Measurements from ENCODE around the gene C1orf21.

The C1orf21 gene

GRCh38 chr1:184530226-184530625 is 143.4 kb downstream of the C1orf21 start:
- DNase-seq (ENCODE audit: insufficient read length, low spot score), result no peak
- TF ChIP-seq POLR2A (IDR thresholded peaks at IDR 0.05; ENCODE audit: low read depth, low read length), result no peak
- no peak for FAIRE-seq

DNA sequence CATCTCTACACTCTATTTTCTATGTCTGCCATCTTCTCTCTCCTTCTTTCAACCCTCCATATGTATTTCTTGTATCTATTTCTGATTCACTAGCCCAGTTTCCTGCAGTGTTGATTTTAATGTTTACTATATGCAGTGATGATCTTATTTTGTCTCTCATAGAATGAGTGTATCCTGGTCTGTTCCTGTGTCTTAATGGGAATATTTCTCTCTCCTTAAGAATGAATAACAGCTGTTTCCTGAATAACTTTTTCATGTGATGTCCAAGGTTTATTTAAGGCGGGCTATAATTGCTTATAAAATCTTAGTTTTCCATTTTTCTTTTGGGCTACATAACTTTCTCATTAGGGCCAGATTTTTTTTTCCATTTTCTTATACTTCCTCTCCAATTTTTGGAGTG is 144.5 kb downstream of the C1orf21 start:
- TF ChIP-seq POLR2A (IDR thresholded peaks at IDR 0.05; ENCODE audit: low read depth, low read length), result no peak
- DNase-seq (ENCODE audit: insufficient read length, low spot score) (no peak), FAIRE-seq (no peak)

- TF ChIP-seq POLR2A (IDR thresholded peaks at IDR 0.05; ENCODE audit: low read depth, low read length), result no peak
- DNase-seq (ENCODE audit: insufficient read length, low spot score), result no peak
Observed at GRCh38 chr1:184532199-184532598, 145.4 kb downstream of the C1orf21 start.

GRCh38 chr1:184533049-184533448 is 146.2 kb downstream of the C1orf21 start:
- no peak for FAIRE-seq
- DNase-seq (ENCODE audit: insufficient read length, low spot score), result no peak
- TF ChIP-seq POLR2A (IDR thresholded peaks at IDR 0.05; ENCODE audit: low read depth, low read length), result no peak

More at GRCh38 chr1:184532199-184532598, 145.4 kb downstream of the C1orf21 start:
- FAIRE-seq, result no peak

- FAIRE-seq (no peak), DNase-seq (ENCODE audit: insufficient read length, low spot score) (no peak)
- no peak for TF ChIP-seq POLR2A (IDR thresholded peaks at IDR 0.05; ENCODE audit: low read depth, low read length)
Observed at GRCh38 chr1:184533915-184534314, 147.1 kb downstream of the C1orf21 start.

DNA sequence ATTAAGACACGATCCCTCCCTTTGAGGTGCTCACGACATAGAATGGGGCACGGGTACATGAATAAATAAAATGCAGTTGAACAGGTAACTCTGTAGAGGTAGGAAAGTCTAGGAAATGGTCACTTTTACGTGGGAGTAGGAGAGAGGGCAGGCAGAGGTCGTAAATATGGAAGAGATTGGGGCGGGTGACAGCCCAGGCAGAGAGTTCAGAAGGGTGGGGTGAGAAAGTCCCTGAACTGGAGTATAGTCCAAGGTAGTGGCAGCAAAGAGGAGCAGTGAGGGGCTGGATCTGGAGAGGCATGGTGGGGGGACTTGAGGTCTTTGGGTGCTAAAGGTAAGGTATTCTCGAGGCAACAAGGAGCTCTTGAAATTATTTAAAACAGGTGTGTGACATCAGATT is 147.9 kb downstream of the C1orf21 start:
- FAIRE-seq (no peak), DNase-seq (ENCODE audit: insufficient read length, low spot score) (no peak)
- no peak for TF ChIP-seq POLR2A (IDR thresholded peaks at IDR 0.05; ENCODE audit: low read depth, low read length)

GRCh38 chr1:184535191-184535970 is 148.6 kb downstream of the C1orf21 start:
- FAIRE-seq, result no peak
- DNase-seq (ENCODE audit: insufficient read length, low spot score), result no peak
- TF ChIP-seq POLR2A (IDR thresholded peaks at IDR 0.05; ENCODE audit: low read depth, low read length), result no peak

DNA sequence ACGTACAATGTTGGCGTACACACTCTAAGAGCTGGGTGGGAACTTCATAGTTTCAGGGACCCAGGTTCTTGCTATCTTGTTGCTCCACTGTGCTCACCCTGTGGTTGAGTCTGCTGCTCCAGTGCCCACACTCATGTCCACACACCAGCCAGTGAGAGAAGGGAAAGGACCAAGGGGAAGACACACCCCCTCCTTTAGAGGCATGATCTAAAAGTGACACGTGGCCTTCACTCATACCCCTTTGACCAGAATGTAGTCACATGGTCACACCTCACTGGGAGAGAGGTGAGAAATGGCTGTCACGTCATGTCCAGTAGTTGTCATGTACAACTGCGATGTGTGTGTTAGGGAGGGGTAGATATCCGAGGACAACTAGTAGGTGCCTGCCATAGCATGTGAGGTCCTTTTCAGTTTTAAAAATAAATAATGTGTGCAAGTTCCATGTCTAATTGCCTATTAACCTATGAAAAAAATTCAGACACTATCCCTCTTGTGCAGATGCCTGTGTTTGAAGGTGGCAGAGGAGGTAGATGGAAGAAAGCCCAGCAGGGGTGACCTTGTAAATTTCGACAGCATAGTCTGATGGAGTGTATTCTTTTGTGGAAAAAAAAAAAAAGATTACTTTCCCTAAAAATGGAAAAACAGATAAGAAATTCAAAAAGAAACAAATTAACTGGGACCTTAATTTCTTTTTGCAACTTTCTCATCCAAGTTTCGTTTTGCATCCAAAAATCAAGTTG is 149.6 kb downstream of the C1orf21 start:
- FAIRE-seq (no peak), DNase-seq (ENCODE audit: insufficient read length, low spot score) (no peak)
- TF ChIP-seq POLR2A (IDR thresholded peaks at IDR 0.05; ENCODE audit: low read depth, low read length), result no peak

DNA sequence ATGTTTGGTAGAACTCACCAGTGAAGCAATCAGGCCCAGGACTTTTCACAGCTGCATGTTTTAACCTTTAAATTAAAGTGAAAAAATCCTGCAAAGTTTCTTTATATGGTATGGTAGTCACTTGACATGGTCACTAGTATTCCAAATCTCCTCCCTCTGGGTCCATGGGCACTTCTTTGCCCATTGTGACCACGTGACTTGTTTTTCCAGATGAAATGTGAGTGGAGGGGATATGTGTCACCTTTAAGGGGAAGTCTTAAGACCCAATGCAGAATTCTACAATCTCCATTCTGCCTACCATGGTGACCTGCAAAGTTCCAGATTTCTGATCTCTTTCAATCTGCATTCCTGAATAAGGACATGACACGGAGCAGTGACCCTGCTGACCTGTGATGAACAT is 152.8 kb downstream of the C1orf21 start:
- FAIRE-seq (no peak), DNase-seq (ENCODE audit: insufficient read length, low spot score) (no peak)
- TF ChIP-seq POLR2A (IDR thresholded peaks at IDR 0.05; ENCODE audit: low read depth, low read length), result no peak

DNA sequence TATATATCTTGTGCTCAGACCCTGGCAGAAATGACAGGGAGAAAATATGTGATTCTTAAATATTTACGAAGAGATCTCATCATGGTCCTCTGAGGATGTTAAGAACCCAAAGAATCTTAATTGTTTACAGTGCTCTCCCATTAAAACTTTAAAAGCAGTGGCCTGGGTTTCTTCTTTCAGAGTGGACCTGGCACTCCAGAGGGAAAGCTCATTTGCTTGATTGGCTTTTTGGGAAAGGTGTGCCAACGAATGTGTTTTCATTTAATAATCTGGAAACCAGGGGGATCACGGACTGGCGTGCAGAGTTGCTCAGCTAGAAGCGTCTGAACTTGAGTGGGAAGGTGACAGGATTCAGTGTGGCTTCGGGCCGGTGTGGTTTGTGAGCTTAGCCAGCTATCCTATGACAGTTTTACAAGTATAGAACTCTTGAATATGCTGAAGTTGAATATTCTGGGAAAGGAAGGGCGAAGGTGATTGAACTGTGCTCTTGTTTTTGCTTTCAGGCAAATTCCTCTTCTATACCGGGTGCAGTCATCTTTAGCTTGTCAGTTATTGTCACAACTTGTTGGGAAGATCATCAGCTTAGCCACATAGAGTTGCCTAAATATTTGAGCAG is 154.8 kb downstream of the C1orf21 start:
- DNase-seq (ENCODE audit: insufficient read length, low spot score) (no peak), FAIRE-seq (no peak)
- TF ChIP-seq POLR2A (IDR thresholded peaks at IDR 0.05; ENCODE audit: low read depth, low read length), result no peak

GRCh38 chr1:184542291-184542690 is 155.5 kb downstream of the C1orf21 start:
- DNase-seq (ENCODE audit: insufficient read length, low spot score), result no peak
- no peak for TF ChIP-seq POLR2A (IDR thresholded peaks at IDR 0.05; ENCODE audit: low read depth, low read length)
- no peak for FAIRE-seq

DNA sequence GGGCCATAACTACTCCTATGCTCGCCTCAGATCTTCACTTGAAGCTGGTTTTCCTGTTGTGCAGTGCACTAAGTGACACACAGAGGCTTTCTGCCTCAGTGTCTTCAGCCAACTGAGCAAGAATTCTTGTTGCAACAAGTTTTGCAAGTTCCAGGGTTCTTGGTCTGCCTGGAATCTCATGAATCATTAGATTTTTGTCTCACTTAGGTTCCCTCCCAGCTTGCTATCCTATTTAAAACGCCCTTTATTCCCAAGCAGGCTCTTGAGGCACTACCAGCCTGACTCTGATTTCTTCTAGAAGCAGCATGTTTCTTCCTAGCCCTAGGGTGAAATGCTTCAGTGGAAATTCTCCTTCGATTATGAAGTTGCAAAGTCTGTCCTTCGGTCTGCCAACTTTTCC is 158.8 kb downstream of the C1orf21 start:
- no peak for DNase-seq (ENCODE audit: insufficient read length, low spot score)
- TF ChIP-seq POLR2A (IDR thresholded peaks at IDR 0.05; ENCODE audit: low read depth, low read length), result no peak

GRCh38 chr1:184552446-184552845 is 165.6 kb downstream of the C1orf21 start:
- no peak for FAIRE-seq

More for the DNA sequence above, 158.8 kb downstream of the C1orf21 start:
- no peak for FAIRE-seq

DNA sequence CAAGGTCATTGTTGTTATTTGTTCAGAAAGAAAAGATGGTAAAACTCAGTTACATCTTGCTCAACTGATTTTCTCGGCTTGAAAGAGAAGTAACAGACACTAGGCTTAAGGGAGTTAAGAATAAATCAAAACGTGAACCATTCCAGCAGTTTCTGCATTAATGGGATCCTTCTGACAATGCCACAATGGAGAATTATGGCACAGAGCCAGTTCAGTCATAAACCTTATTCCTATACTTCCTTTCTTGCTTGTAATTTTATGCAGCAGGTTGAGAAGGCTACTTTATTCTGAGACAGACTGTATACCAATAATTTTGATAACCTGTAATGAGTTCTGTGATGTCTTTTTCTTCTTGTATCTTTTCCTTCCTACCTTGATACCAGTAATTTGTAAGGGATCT is 167.0 kb downstream of the C1orf21 start:
- no peak for FAIRE-seq
- TF ChIP-seq POLR2A (IDR thresholded peaks at IDR 0.05; ENCODE audit: low read depth, low read length), result no peak

More at GRCh38 chr1:184552446-184552845, 165.6 kb downstream of the C1orf21 start:
- no peak for TF ChIP-seq POLR2A (IDR thresholded peaks at IDR 0.05; ENCODE audit: low read depth, low read length)
- no peak for DNase-seq (ENCODE audit: insufficient read length, low spot score)

More for the DNA sequence above, 167.0 kb downstream of the C1orf21 start:
- no peak for DNase-seq (ENCODE audit: insufficient read length, low spot score)
